GM18868 (cell line): ENCODE results near the gene THOC5.

Experiments used
- ATAC-seq: cut with Tn5 transposase; IDR thresholded peaks from one replicate; pipeline ENCODE4 v1.9.1; 2021; ENCODE audit warnings: mild to moderate bottlenecking, moderate library complexity; ENCODE audit not compliant: unreplicated experiment

THOC5 gene

DNA sequence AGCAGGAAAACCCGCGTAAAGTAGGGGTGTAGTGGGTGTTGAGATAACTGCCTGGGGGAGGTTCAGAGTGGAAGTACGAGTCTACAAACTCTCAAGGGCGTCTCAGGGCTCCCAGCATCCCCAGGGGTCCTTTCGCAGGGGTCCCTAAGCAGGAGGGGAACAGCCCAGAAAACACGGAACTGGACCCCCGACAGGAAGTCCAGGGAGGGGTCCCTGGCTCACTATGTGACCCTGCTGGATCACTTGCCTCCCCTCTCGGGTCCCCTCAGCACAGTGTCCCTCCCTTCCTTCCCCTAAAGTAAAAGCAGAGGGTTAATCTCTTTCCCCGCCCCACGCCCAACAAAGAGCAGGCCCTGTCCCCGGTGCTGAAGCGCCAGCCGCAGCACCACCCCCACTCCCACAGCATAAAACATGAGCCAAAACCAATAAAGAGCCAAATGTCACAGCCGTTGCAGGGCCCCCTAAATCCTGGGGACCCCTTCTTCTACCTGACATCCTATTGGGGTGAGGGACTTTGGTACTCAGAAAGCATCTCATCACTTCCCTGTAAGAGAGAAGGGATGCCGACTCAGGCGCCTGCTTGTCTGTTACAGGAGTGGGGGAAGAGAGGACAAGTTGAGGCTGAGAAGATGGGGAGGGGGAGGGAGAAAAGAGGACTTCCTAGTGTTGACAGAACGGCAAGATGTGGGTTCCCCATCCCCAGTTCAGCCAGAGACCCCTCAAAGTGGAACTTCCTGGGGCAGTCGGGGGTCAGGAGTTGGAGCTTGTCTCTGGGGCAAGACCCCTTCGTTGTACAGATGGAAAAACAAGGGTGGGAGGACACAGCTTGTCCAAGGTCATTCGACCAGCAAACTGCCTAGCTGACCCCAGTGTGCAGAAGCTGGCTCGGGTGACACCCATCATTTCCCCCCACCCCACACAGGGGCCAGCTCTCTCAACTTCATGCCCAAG lies 75.0 kb downstream of the THOC5 start:
- no peak for ATAC-seq

DNA sequence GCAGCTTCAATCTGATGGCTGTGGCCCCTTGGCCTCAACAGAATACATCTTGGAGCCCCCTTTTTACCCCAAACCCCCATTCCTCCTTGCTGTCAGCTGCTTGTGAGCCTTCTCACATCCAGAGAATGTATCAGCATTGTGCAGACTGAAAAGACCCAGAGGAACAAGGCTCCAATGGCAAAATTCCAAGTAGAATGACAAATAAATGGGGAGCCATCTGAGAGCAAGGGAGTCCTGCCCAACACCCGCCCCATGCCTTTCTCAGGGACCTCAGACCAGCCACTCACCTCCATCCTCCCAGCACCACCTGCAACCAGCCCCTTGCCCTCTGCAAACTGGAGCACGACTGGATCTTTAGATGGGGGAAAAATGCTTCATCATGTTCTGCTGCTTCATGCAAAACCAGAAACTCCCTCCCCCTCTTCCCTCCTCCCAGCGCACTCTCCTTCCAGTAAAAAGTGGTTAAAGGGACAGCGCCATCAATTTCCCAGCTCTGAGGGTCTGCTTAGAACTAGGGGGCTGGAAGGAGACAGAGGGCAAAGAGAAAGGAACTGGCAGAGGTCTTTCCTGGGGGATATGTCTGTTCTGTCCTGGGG lies 75.7 kb downstream of the THOC5 start:
- no peak for ATAC-seq

DNA sequence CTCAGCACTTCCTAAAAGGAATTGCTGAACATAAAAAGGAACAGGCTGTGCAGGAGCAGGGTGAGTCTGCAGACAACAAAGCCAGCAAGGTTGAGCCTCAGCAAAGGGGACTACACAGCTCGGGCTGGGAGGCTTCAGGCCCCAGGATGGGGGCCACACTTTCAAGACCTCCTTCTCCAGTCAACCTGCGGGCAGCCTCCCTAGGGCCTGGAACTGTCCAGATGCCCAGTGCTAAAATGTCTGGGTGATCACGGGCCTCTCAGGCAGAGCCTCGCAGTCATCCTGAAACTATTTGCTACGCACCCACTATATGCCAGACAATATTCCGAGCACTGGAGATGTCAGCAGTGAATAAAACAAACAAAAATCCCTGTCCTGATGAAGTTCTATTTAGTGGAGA lies 77.4 kb downstream of the THOC5 start:
- ATAC-seq: no peak

DNA sequence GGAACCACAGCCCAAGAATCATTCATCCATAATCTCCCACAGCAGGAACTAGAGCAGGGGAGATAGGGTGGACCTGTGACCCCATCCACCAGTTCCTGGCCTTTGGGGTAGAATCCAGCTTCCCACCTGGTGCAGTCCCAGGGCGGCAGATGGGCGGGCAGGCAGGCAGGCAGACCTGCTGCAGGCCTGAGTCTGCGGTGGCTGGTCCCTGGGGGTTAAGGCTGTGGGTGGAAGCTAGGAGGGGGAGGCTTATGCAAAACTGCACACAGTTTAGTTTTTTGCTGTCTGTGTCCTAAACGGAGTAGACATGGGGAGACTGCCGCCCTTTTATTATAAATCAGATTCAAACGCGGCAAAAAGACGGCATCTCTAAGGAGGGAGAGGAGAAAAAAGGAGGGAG lies 78.0 kb downstream of the THOC5 start:
- ATAC-seq: no peak

DNA sequence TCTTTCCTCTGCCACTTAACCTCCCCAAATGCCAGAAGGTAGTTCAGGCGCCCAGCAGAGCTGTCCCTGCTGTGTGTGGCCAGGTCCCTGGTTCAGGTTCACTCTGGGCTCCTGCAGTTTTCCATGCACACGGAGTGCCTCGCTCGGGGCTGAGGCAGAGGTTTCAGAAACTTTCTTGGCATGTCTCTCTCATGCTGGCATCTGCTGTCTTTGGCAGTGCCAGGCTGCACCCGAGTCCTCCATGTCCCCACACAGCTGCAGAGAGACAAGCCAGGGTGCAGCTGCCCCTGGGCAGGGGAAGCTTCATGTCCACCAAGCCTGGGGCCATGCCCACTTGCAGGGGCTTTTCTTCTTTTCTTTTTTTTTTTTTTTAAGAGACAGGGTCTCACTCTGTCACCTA lies 80.6 kb downstream of the THOC5 start:
- no peak for ATAC-seq

DNA sequence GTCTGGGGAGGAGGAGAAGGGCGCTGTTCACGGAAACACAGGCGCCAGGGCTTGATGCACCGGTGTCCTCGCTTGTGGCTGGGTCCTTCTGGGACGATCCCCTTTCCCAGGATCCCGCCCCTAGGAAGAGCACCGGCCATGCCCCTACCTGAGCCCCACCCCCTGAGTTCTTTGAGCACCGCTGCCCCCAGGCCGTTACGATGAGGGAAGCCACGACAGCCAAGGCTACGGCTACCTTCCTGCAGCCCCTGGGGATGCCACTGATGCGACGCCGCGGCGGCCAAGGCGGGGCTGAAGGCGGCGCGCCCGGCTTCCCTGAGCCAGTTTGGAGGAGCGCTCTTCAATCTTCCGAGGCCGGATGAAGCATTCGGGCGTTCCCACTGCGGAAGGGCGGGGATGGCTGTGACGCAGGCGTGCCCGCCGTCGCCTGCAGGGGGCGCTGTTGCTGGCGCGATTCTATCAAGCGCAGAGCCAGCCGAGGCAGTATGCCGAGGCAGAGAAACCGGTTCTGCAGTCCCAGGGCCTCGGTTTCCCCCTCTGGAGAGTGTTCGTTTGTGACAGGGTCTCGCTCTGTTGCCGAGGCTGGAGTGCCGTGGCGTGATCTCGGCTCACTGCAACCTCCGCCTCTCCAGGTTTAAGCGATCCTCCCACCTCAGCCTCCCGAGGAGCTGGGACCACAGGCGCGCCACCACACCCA lies 83.2 kb downstream of the THOC5 start:
- ATAC-seq: no peak

DNA sequence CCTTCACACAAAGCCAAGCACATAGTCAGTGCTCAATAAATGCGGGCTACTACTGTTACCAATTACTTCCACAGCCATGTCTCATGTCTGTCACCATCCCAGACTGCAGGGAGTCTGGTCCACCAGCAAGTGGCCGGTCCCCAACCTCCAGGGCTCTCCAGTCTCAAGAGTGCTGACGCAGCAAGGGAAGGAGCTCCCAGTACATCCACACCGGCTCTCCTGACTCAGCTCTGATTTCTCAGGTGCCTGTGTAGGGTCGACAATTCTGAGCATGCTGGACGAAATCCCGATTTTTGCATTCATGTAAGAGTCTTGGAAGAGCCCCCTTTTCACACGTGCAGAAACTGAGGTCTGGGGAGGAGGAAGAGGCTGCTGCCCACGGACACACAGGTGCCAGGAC lies 83.8 kb downstream of the THOC5 start:
- no peak for ATAC-seq

DNA sequence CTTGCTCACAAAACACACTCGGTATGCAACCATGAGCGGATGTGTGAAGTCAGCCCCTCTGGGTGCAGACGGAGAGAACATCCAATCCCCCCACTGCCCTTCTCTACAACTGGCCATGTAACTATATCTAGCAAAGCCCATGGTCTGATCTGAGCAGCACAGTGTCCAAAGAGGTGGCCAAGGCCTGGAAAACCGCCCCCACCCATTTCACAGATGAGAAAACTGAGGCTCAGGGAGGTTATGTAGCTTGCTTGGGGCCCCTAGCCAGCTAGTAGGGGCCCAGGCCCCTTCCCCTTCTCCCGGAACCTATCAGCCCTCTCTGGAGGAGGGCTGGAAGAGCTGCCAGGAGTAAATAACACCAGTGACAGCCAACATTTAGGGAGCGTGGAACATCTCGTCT lies 89.0 kb downstream of the THOC5 start:
- no peak for ATAC-seq

DNA sequence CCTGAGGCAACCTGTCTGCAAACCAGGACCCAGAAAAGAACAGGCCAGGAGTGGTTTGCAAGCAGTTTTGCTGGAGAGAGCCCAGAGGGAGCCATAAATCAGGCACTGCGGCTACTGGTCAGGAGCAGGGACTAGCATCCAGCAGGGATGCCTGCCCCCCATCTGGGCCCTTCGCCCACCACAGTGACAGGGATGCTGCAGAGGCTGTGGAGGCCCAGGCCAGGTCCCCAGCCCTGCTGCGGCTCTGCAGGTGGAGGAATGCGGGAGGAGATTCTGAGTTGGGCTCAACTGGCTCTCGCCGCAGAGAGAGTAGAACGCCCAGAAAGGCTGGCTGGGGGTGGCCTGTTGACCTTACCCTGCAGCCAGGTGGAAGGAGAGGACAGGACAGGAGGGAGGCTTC lies 89.9 kb downstream of the THOC5 start:
- ATAC-seq: no peak

DNA sequence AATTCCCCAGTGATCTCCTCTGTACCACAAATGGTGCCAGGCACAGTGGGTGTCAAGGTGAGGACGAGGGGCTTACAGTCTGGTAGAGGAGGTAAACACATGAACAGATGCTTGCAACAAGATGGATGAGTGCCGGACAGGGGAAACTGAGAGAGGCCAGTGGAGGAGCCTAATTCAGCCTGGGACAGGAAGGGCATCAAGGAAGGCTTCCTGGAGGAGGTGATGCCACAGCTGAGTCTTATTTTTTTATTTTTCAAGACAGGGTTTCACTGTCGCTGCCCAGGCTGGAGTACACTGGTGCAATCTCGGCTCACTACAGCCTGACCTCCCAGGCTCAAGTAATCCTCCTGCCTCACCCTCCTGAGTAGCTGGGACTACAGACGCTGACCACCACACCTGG lies 92.3 kb downstream of the THOC5 start:
- ATAC-seq: no peak

DNA sequence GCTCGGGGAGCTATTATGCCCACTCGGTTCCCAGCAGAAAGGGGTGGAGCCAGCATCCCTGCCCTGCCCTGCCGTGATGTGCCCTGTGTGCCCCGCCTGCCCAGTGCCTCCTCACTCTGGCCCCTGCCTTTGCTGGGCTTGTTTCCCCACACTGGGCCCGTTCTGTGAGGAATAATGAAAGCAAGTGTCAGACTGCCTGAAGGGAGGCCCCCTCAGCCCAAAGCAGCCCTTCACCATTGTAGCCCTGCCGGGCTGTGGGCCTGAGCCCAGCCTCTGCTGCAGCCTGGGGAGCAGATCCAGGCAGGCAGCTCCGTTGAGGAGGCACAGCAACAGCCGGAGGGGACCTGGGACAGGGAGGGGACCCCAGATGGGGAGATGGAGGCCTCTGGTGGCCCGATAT lies 93.8 kb downstream of the THOC5 start:
- no peak for ATAC-seq

DNA sequence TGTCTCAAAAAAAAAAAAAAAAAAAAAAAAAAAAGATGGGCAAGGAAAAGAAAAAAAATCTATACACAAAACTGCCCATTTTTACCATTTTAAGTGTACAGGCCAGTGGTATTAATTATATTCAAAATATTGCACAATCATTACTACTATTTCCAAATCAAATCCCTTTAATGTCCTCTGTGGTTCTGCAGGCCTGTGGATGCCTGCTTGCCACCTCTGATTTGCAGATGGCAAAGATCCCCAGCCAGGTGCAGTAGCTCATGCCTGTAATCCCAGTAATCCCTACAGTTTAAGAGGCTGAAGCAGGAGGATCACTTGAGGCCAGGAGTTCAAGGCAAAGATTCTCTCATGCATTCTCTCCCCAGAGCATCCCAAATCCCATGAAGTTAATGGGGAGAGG lies 95.0 kb downstream of the THOC5 start:
- ATAC-seq: no peak

DNA sequence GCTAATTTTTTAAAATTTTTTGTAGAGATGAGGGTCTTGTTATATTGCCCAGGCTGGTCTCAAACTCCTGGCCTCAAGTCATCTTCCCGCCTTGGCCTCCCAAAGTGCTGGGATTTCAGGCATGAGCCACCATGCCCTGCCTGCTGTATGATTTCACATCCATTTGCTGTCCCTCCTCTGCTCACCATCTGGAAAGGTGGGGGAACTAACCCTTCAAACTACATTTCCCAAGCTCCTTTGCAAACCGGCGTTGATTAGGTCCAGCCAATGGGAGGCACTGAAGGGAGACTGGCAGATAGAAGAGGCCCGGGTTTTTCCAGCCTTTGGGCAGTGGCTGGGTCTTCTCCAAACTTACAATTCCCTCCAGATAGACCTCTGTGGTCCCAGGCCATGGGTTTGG lies 95.8 kb downstream of the THOC5 start:
- no peak for ATAC-seq

DNA sequence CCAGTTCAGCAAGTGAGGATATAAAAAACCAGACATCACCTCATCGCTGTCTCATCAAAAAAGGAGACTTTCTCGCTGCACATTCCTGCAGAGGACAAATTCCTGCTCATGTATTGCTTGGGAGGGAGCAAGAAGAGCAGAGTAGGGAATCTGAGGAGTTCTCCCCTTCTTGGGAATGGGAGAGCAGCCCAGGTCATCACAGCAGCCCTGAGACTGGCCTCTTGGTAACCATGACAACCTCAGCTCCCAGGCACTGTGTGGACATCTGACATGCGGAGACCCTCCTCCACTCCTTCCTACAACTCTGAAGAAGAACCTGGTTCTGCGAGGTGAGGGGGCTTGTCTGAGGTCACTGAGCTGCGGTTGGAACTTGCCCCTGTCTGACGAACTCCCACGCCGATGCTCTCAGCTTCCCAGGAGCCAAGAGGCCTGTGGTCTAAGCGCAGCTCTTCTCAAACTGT lies 97.3 kb downstream of the THOC5 start:
- no peak for ATAC-seq
